H1 (cell line): Measurements from ENCODE around the gene FGF2. TPM values are rescaled to one million over a fixed set of nuclear protein-coding genes. Genes with fewer than 3 reads are reported as not detected.

Experiments used
- CHD7 ChIP-seq: fragments of 300-600 bp; sonication (generic); IDR thresholded peaks from 2 replicates; pipeline ENCODE4 v1.7.1; 2012; ENCODE audit warnings: low read length, moderate library complexity, mild to moderate bottlenecking, inconsistent platforms; ENCODE audit not compliant: insufficient replicate concordance
- CTCF ChIP-seq, 3 experiments: IDR thresholded peaks; 1 replicate in 2 of 3; 2 replicates in 1 of 3; pipeline versions ENCODE4 v1.5.1 to v1.6.1; 2011; ENCODE audit warnings: low read length in 3 of 3, mild to moderate bottlenecking in 3 of 3, inconsistent platforms in 2 of 3, low read depth in 1 of 3, moderate library complexity in 1 of 3; ENCODE audit not compliant: insufficient read depth in 1 of 3; ENCODE audit errors: control extremely low read depth in 1 of 3
- JUN ChIP-seq: IDR thresholded peaks from 2 replicates; pipeline ENCODE4 v1.6.1; 2011; ENCODE audit warnings: low read depth, mild to moderate bottlenecking, improper control_type of control experiment, low read length
- JUND ChIP-seq: IDR thresholded peaks from 2 replicates; pipeline ENCODE4 v1.6.1; 2011; ENCODE audit warnings: mild to moderate bottlenecking, improper control_type of control experiment, low read length
- SIRT6 ChIP-seq: IDR thresholded peaks from one replicate; pipeline ENCODE4 v1.7.1; 2012; ENCODE audit warnings: low read length, inconsistent platforms
- polyA plus RNA-seq, 7 experiments: library from polyadenylated mRNA; depleted of rRNA in 3 of 7; stranded (reverse) in 5 of 7; unstranded in 2 of 7; fragments of >200 nt in 5 of 7; fragments of 200-250 nt in 2 of 7; gene quantifications; 1 replicate in 5 of 7; 2 replicates in 1 of 7; 4 replicates in 1 of 7; pipeline versions ENCODE4 v1.2.1 to v1.2.3, GENCODE V29; 2011 to 2013; ENCODE audit warnings: missing spikeins in 2 of 7, mixed read lengths in 2 of 7
- total RNA-seq: library from RNA; stranded (reverse); fragmentation: NEBNext Ultra II Directional; extraction: Animal tissue kit (Norgen Biotek cat#: 25700); gene quantifications from 2 replicates; pipeline ENCODE4 v1.2.1, GENCODE V29; 2021

The FGF2 gene
- total and polyA plus RNA-seq, 2 of the 8 experiments (the other 6 are each of a cell fraction or from before 2014, with no cell fraction given): 23.4 to 145 TPM

- no peak for TF ChIP-seq CHD7
- no peak for TF ChIP-seq CTCF (IDR thresholded peaks at IDR 0.05; ENCODE audit: control extremely low read depth in 1 of 3, insufficient read depth in 1 of 3, low read depth in 1 of 3, low read length in 3 of 3)
- no peak for TF ChIP-seq JUND
- no peak for TF ChIP-seq SIRT6
- TF ChIP-seq JUN: no peak
Measured at GRCh38 chr4:122889726-122890125, 63.1 kb downstream of the FGF2 start (continued).
